Effector CD4-positive, alpha-beta T cell (primary cell): ENCODE results near the gene ZNF140.

Source experiments
- DNase-seq: peaks from one replicate; pipeline ENCODE4 v3.0.0-alpha.2; 2020

ZNF140 gene

GRCh38 chr12:133130808-133131128 is 50.0 kb downstream of the ZNF140 start:
- no peak for DNase-seq

GRCh38 chr12:133135747-133136146 is 55.0 kb downstream of the ZNF140 start:
- DNase-seq, result no peak

GRCh38 chr12:133145981-133146380 is 65.3 kb downstream of the ZNF140 start:
- DNase-seq, result no peak

DNA sequence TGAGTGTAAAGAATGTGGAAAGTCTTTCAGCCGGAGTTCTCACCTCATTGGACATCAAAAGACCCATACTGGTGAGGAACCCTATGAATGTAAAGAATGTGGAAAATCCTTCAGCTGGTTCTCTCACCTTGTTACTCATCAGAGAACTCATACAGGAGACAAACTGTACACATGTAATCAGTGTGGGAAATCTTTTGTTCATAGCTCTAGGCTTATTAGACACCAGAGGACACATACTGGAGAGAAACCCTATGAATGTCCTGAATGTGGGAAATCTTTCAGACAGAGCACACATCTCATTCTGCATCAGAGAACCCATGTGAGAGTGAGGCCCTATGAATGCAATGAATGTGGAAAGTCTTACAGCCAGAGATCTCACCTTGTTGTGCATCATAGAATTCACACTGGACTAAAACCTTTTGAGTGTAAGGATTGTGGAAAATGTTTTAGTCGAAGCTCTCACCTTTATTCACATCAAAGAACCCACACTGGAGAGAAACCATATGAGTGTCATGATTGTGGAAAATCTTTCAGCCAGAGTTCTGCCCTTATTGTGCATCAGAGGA is 75.5 kb downstream of the ZNF140 start:
- DNase-seq, result no peak
